GM18867 (cell line): Measurements from ENCODE around the gene TASOR2.
A peak's percentile ranks its signal among the peaks of the same experiment; 100 is the strongest.

Source experiments
- ATAC-seq: cut with Tn5 transposase; IDR thresholded peaks from one replicate; pipeline ENCODE4 v1.9.1; 2021; ENCODE audit warnings: mild to moderate bottlenecking, moderate library complexity; ENCODE audit not compliant: unreplicated experiment

TASOR2 gene

DNA sequence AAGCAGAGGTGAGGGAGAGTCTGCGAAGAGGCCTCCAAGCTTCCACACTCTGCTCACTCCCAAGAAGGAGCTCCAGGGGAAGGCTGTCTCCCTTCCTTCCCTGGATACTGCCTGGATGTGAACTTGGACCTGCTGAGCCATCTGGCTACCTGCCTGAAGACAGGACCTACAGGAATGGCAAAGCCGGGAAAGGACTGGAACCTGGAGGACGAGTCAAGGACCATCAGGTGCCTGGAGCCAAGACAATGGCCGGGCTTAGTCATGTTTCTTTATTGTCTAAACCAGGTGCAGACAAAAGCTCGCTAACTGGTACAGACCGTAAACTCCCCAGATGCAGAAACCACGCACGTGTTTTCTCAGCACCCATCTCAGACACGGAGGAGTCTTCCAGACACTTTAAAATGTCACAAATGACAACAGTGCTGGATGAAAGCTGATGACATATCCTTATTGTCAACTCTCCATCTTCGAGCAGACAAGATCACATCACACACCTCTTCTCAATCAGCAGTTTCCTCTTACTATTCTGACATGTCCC, 30.4 kb upstream of the TASOR2 start:
- ATAC-seq, result no peak

DNA sequence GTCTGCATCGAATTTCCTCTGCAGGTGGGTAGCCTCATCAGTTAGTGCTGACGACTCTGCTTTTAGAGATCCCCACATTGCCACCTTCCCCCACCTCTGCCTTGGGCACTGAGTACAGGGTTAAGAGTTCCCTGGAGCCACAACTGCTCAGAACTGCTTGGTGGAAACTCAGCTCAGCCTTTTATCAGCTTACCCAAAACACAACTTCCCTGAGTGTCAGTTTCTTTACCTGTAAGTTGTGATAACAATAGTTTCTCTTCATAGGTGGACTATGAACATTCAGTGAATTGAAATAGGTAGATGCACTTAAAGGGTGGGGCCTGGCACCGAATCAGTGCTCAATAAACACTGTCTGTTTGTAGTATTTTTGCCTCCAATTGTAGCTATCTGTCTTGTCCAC, 29.5 kb upstream of the TASOR2 start:
- no peak for ATAC-seq

DNA sequence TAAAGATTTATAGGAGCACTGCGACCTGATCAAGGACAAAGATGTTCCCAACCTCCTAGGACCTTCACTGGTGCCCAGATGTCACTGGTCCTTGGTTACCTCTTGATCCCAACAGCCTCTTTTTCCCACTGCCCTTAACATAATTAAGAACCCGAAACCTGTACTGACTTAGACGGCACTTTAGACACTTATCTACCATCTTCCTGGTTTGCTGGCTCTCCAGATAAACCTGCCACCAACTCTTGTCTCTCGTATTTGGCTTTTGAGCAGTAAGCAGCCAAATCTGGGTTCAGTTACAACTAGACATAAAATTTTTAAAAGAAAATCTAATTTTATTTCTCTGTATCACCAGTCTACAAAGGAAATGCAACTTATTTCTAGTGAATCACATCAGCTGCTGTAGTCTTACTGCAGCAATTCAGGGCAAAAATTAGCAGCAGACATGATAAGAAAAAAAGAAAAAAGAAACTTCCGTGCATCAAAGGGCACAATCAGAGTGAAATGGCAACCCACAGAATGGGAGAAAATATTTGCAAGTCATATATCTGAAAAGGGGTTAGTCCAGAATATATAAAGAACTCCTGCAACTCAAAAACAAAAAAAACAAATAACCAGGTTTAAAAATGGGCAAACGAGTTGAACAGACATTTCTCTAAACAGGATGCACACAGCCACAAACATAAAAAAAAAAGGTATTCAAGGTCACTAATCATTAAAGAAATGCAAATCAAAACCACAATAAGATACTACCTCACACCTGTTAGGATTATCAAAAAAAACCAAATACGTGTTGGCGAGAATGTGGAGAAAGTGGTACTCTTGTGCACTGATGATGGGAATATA, 27.7 kb upstream of the TASOR2 start:
- ATAC-seq, result no peak

DNA sequence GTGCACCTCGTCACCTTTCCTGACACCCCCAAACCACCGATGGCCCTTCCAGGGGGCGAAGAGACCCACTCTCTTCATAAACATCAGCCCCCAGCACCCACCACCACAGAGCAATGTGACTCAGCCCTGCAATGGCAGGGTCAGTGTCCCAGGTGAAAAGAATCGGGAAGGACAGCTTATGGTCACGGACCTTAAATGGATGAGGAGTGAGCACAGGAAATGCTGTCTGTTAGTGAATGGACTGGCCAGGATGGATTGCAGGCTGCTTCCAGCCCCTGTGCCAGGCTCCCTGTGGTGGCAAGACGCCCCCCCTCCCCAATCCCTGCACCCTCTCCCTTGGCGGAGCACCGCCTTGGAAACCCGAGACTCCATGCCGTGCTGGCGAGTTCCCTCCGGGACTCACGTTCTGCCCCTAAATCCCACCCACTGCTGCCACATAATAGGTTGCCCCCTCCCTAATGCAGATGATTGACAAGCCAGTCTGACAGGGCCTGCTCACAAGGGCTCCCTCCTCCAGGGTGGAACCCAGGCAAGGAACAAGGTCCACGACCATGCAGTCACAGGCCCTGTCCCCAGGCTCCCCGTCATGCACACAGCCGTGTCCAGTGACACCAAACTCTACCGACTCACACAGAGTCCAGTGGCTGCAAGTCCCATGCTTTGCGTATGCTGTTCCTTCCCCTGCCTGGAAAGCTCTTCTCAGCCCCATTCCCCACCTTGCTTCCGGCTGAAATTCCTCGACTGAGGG, 25.6 kb upstream of the TASOR2 start:
- ATAC-seq, result no peak

DNA sequence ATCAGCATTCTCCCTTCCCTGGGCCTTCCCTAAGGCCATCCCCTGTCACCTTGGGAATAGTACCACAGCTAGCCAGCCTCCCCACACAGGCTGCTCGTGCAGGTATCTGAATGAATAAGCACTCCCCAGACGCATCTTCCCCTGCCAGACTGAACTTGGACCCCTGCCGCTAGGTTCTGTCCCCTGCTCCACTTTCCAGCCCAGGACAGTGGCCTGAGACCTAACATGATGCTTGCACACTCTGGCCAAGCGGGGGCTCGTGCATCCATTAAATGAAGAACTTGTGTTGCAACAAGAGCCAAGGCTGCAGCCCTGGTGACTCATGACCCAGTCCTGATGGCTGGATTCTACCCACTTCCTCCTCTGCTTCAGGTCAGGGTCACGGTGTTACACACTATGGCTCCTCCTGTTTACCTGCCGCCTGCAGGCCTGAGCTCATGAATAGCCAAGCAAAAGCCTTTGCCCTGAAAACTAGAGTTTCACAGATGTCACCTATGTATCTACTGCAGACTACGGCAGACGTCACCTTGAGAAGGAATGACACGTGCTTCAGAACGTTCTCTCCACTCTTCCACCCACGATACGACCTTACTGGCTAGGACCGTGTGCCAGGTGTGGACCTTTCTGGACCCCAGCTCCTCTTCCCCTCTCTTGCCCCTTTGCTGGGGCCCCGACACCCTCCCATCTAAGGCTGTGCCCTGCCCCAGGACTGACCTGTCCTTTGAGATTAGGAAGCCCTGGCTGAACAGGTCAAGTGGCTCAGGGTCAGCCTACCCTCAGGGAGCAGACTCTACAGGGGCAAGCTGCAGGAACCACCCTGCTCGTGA, 24.7 kb upstream of the TASOR2 start:
- peak; percentile 70 for ATAC-seq

DNA sequence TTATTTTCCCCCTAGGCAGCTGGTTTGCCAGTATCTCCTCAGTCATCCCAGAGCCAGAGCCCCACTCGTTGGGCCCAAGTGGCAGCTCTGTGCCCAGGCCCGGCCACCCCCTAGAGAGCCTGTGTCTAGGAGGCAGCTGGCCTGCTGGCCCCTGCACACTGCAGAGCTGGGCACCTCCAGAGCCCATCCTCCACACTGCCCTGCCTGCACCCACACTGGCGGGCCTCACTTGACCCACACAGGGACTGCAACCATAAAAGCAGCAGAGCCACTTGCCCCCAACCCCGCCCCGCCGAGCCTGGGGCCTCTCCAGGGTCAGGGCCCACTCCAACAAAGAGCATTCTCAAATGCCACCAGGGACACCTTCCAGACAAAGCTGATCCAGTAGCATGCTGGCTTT, 23.6 kb upstream of the TASOR2 start:
- ATAC-seq, result no peak

DNA sequence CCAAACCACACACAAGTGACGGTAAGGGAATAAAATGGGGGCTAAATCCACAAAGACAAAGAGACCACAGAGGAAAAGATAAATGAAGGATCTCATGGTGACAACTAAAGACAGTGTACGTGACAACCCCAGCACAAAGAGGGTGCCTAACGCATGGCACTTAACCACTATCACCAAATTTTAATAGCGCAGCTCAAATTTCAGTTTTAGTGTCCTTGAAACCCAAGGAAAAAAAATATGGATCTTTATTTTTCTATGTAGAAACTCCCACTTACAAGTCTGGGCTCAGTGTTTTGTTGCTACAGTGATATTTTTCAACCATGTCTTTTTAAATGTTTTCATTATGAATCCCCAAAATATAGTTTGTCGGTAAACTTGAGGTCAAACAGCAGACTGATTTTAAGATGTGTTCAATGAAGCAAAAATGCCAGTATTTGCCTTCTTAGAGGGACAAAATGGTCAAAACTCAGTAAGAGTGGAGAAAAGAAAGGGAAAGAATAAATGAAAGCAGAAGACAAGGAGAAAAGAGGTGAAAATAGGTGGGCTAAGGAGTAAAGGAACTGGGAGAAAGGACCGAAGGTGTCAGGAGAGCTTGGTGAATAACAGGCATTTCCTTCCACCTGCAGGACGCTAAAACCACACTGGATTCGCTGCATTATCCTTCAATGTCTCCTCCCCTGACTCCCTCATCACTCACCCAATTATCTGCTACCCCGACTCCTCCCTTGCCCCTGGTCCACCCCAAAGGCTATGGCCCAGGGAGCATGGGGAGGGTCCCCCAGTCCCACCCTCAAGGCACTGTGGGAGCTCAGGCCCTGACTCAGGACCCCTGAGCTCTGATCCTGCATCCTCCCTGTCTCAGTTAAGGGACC, 21.7 kb upstream of the TASOR2 start:
- ATAC-seq, result no peak

DNA sequence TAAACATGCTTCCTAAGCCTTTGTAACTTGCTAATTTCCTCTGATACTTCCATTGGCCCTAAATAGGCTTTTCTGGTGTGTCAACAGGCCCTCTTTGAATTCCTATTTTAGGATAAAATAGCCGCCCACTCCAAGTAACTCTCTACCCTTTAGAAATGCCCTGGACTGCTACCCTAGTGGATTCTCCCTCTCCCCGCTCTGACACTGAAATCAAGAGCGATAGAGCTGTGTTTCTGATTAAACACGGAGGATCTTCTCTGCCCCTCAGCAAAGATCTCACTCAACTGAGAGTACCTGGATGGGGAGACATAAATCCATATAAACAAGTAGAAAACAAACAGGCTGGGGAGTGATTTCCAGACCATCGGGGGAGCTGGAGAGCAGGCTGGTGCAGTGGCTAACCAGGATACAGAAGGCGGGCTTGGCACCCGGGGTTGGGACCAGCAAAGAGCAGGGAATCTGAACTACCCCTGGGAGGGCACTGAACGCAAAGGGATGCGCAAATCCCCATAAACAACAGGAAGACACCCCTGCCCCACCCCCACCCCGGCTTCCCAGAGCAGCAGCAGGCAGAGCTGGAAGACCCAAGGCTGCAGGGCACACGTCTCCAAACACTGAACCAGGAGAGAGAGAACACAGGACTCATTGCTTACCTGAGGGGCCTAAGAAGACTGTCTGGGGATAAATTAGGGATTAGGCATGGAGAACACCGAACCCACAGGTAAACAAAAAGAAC, 20.8 kb upstream of the TASOR2 start:
- ATAC-seq, result no peak

DNA sequence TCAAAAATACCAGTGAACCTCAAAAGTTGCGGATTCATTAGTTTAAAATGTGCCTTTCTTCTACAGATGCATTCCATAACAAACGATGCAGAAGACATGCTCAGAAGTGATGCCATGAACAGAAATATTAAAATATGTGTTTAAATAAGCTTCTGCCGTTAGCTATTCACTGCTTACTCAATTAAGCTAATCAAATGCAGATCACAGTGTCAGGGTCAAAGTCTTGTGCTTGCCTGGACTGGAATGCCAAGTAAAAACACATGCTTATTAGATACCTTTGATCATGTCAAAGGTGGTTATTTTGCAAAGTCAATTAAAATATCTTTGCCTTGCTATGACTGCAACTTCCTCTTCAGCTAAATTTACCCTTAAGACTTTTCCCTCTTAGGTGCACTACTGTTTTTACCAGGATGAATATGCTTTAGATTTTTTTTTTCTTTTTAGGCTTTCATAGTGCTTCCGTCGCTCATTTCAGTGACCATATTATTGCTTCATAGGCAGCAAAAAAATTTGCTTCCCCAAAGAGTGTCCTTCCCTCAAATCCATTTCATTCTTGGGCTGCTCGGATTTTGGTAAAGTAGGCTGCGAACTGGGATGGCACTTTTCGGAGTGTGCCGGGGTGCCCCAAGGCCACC, 19.1 kb upstream of the TASOR2 start:
- no peak for ATAC-seq

DNA sequence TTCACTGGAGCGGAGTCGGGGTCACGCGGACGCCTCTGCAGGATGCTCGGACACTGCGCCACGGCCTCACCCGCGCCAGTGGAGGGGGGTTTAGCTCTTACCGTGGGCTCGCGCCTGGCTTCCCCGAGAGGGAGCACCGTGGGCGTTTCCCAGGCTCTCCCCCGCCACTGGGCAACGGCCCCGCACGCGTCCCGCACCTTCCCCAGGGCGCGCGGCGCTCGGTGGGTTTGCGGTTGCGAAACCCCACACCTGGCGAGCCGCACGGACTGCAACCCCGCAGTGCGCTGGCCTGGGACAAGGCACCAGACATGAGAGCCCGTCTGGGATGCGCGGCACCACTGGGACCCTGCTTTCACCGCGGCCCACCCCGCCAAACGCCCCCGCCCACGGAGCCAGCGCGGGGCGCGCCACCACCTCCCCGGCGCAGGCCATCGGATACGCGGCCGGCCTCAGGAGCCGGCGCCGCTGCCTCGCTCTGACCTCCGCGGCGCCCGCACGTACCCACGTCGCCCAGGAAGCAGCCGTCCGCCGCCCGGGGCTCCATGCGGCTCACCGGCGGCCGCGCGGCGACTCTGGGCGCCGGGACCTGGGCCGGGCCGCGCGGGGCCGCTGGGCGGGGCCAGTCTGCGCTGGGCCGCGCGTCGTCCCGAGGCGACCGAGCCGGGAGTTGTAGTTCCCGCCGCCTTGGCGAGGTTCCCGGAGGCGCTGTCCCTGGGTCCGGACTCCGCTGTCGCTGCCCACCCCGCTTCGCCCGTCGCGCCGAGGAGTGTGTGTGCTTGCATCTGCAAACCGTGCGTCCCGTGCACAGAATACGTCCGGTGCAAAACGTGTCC, 18.4 kb upstream of the TASOR2 start, which contains the start of gene ASB13:
ASB13 (minus strand) TSS at position 588 of the 833 bp plus-strand sequence; CDS start at position 544, 44 bp downstream.
- peak; percentile 52 for ATAC-seq

DNA sequence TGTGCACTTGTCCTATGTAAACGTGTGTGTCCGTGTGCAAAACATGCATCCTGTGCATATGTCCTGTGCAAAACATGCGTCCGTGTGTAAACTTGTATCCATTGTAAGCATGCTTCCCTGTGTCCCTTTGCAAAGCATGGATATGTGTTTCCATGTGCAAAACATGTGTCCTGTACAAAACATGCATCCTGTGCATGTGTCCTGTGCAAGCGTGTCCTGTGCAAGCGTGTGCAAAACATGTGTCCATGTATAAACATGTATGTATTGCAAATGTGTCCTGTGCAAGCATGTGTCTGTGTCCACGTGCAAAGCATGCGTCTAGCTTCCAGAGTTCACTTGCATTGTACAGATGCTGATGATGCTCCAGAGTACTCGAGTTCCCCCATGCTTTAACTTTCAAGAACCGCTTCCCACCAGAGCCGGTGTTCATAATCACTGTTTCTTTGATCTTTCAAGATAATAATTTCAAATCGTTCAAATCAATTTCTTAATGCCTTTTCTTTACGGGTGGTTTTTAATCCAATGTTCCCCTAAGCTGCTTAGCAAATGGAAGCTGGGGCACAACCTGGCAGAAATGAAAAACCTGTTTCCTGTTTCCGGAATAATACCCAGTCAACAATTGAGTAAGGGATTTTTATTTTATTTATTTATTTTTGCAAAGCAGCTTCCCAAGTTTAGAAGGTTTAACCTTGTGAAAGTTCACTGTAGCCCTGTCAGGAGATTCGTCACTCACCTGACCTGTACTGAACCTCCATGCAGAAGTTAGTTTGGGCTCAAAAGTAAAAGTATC, 17.6 kb upstream of the TASOR2 start:
- no peak for ATAC-seq

DNA sequence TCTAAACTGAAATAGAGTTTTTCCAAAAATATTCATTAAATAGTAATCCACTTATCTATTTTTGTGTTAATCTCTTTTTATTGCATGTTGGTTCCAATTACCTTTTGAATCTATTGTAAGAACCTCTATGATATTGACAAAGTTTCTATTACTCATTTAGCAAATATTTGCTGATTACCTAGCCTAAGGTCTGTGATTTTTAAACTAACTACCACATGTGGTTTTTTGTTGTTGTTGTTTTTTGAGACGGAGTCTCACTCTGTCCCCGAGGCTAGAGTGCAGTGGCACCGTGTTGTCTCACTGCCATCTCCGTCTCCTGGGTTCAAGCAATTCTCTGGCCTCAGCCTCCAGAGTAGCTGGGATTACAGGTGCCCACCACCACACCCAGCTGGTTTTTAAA, 16.2 kb upstream of the TASOR2 start:
- no peak for ATAC-seq

DNA sequence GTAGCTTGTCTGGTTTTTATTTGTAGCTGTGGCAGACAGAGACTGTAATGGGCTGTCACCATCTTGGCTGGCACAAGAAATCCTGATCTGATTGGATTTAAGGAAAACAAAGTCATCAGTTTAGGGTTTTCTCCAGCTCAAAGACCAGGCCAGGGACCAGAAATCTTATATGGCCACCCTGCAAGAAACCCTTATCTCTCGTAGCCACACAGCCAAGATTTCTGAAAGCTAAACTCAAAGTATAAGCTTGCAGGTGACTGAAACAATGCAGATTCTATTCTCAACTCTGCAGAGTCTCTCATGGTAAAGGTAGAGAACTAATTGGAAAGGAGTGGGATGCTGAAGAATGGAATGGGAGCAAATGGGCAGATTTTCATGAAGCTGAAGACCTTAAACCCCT, 15.0 kb upstream of the TASOR2 start:
- no peak for ATAC-seq

DNA sequence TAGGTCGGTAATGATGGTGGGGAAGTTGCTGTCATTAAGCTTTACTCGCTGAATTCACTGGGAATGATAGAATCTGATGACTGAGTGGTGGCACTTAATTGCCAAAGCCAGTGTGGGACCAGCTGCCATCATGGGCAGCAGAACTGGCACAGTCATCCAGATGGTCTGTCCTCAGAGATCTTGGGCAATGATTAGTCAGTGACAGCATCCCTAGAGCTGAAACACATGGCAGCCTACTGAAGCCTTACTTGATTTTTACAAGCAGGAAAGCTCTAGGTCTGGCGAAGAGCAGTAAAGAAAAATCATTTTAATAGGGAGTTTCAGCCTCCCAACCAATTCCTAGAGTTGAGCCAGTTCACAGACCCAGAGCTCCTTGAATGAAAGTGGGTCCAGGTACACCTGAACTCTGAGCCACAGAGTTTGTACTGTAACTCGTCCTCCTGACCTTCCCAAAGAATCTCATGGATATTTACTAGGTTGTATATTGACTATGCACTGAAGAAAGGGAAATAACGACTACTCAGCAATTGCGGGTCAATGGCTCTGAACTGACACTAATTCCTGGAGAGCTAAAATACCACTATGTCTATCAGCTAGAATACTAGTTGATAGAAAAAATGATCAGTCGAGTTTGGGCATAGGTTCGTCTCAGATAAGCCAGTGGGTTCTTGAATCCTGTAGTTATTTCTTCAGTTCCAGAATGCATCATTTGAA, 13.8 kb upstream of the TASOR2 start:
- no peak for ATAC-seq

DNA sequence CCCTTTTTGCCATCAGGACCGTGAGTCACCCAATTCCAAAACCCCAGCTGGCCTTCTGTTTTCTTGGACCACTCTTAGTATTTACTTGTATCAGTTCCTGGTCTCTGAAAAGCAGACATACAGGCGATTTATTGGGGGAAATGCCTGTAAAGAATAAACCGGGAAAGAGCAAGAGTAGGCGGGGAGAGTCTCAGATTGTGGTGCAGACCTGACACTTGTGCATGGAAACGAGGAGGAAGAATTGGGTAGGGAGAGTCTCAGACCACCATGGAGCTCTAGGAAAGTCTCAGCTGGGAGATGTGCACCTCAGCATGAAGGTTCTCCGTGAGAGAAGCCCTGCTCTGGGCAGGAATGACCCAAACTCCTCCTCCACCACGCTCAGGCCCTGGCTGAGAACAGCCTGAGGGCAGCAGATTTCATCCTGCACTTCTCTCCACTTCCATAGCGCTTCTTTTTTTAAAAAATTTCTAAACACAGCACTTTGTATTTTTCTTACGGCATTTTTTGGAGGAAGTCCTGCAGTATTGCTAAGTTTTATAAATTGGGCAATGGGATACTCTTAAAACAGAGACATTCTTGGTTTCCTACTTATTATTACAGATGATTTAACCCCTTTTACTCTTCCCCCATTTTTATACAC, 6.1 kb upstream of the TASOR2 start:
- ATAC-seq, result no peak

DNA sequence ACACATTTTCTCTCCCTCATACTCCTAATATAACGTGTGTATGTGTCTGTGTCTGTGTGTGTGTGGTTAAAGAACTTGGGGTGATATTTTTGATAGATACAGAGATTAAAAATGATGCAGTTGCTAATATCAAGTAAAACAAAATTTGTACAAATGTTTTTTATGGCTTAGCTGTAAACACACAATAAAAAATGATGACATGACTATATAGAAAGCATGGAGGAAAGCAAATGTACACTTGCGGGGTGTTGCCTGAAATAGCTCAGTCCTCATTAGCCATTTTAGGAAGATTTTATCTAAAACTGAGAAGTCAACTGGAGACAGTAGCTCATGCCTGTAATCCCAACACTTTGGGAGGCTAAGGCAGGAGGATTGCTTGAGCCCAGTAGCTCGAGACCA, 5.6 kb upstream of the TASOR2 start:
- no peak for ATAC-seq
